Midbrain (tissue), 1 donor: ENCODE results near the gene RIMS4.
"Not testable (repeated sequence)": the region's sequence is repeated elsewhere in the genome, so short reads cannot be mapped to it uniquely, and the experiment has no call there.

Experiments used
- DNase-seq: peaks from one replicate; lab custom pipeline; 2025; lab: John Stamatoyannopoulos, UW

Gene RIMS4

DNA sequence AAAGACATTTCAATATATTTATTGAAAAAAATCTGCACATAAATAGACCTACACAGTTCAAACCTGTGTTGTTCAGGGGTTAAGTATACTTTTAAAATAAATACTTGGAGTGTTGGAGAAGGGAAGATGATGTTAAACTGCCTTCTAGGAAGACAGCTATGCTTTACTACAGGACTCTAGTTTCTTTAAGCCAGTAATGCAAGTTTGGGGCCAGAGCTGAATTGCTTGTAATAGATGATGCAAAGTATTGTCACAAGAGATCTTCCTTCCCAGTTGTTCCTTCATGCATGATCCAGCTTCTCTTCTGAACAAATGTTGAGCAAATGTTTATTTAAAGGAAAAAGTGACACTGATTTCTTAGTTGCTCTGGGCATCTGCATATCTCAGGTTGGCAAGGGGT, 20.2 kb upstream of the RIMS4 start:
- no peak for DNase-seq

- no peak for DNase-seq
Observed at GRCh38 chr20:44829688-44830087, 19.3 kb upstream of the RIMS4 start.

GRCh38 chr20:44828640-44829039, 18.3 kb upstream of the RIMS4 start:
- DNase-seq, result no peak

DNA sequence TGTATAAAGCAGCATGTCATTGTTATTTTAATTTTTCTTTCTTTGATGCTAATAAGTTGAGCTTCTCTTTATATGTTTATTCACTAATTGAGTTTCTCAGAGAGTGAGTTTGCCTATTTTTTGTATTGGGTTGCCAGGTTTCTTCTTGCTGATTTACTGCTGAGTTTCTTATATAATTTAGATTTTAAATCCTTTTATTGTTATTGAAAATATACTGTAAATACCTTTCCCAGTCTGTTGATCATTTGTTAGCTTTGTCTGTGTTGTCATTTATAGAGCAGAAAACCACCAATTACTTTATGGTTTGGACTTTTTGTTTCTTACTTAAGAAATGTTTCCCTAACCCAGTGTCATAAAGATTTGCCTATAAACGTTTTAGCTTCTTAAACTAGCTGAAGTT, 17.1 kb upstream of the RIMS4 start:
- DNase-seq, result no peak

- DNase-seq, result not testable (repeated sequence)
Observed at GRCh38 chr20:44821576-44821975, 11.2 kb upstream of the RIMS4 start.

- no peak for DNase-seq
Observed at GRCh38 chr20:44819936-44820335, 9.6 kb upstream of the RIMS4 start.

DNA sequence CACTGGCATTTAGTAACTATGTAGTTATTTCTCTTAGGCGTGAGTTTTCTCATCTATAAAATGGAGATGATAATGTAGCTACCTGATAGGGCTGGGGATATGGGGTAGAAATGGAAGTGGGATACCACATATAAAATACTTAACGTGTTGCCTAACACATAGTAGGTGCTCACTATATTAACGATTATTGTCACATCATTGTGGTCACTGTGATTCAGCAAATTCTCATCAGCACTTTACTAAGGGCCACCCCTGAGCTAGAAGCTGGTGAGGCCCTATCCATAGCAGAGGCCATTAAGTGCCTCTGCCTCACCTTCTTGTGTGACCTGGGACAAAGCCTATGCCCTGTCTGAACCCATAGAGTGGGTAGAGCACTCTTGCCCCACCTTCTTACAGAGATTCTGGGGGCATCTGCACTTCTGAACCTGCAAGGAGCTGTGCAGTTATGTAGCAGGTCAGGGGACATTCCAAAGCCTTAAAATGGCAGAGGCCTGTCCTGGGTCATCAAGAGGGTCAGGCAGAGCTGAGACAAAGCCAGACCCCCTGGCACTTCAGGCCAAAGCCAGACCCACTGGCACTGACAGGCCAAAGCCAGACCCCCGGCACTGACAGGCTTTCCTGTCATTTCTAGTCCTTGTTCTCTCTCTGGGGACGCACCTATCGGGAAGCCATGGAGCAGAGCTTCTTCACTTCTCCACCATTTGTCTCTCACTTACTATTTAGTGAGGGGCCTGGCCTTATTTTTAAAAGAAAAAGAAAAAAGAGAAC, 7.0 kb upstream of the RIMS4 start:
- DNase-seq, result no peak

DNA sequence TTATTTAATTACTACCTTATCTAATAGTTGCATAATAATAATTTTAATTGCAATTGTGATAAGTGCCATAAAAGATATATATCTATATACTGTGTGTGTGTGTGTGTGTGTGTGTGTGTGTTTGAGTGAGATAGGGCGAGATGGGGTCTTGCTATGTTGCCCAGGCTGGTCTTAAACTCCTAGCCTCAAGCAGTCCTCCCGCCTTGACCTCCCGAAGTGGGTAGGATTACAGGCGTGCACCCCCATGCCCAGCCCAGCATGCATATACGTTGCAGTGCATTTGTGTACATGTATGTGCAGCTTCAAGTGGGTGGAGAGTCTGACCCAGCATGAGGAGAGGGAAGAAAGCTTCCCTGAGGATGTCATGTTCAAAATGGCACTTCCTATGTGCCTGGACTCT, 4.6 kb upstream of the RIMS4 start:
- DNase-seq, result no peak

DNA sequence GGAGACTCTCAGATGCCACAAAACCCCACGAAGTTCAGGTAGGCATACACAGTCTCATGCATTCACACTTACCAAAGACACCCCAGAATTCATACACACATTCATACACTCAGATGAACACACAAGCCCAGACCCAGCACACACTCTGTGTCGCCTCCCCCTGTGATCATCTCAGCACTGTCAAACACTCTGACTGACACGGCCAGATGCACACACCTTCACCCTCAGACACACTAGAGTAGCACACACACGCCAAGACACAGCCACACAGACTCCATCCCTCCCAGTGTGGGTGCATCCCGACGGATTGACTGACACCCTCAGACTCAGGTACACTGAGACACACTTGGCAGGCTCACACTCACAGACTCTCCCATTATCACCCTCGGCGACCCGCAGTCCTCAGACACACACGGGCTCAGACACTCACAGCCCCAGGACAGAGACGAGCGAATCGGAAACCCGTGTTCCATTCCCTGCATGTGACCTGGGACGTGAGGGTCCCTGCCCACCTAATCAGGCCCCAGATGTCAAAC, 872 bp upstream of the RIMS4 start:
- DNase-seq, result no peak

- no peak for DNase-seq
Observed at GRCh38 chr20:44810061-44810390, 320 bp downstream of the RIMS4 start.

- DNase-seq, result no peak
Observed at GRCh38 chr20:44809380-44810060, 826 bp downstream of the RIMS4 start.

- no peak for DNase-seq
Observed at GRCh38 chr20:44807684-44808056, 2.7 kb downstream of the RIMS4 start.

GRCh38 chr20:44807051-44807683, 3.2 kb downstream of the RIMS4 start:
- DNase-seq, result no peak

DNA sequence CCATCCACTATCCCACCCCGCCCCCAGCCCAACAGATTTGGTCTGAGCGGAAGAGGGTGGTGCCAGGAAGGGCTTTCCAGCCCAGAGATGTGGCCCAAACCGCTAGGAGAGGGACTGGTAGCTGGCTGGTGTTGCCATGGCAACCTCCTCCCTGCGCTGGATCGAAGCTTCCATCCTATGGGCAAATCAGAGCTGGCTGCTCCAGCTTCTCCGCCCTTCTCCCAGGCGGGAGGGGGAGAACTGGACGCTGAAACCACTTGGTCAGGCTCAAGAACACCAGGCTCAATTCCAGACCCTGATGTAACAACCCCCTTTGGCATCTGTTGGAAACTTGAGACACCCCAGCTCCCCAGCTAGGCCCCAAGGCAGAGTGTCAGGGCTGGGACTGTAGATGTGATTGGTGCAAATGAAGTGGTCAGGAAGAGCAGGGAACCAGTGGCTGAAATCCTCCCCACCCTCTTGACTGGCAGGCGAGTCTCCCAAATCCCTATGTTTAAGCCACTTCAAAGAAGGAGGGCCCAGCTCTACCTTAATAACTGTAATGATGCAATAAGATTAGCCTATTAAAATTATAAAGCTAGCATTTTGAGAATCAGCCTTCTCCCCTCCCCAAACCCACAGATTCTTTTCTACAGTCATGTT, 4.2 kb downstream of the RIMS4 start:
- peak; percentile 20 for DNase-seq

GRCh38 chr20:44805335-44805978, 4.9 kb downstream of the RIMS4 start:
- DNase-seq, result no peak

- no peak for DNase-seq
Observed at GRCh38 chr20:44803383-44803941, 6.9 kb downstream of the RIMS4 start.

GRCh38 chr20:44802702-44803101, 7.6 kb downstream of the RIMS4 start:
- DNase-seq, result no peak

GRCh38 chr20:44800391-44801046, 9.8 kb downstream of the RIMS4 start:
- DNase-seq, result no peak

GRCh38 chr20:44799691-44800090, 10.7 kb downstream of the RIMS4 start:
- no peak for DNase-seq

- no peak for DNase-seq
Observed at GRCh38 chr20:44796758-44797457, 13.4 kb downstream of the RIMS4 start.

DNA sequence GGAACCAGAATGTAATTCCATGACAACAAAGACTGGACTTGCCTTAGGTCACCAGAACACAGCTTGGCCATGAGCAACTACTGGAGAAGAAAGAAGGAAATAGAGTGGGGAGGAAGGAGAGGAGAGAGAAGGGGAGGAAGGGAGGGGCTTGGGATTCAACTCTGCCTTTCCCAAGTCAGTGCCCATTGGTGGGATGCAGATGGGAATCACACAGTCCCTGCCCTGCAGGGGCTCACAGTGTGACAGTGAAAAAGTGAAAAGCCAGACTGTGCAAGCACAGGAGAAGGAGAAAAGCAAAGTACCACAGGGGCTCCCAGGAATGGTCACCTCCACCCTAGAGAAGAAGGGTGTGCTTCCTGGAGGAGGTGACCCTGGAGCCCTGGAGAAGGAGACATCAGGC, 14.0 kb downstream of the RIMS4 start:
- no peak for DNase-seq
